Renal cortex interstitium (tissue), 11 donors: ENCODE results near the gene RCC2. TPM values are rescaled to one million over a fixed set of nuclear protein-coding genes. Genes with fewer than 3 reads are reported as not detected.

Experiments
- DNase-seq, 11 donors: peaks; one replicate each; pipeline ENCODE4 v3.0.0-alpha.2; 2013; ENCODE audit warnings: low read depth in 9 of 11, low spot score in 4 of 11; ENCODE audit errors: extremely low read depth in 1 of 11
- polyA plus RNA-seq, 3 donors: library from polyadenylated mRNA; unstranded; fragments of 120-200 nt; gene quantifications; one replicate each; pipeline ENCODE4 v1.2.1, GENCODE V29; 2013; ENCODE audit not compliant: insufficient read length in 3 of 3

RCC2 gene
- polyA plus RNA-seq, 3 donors, result 88.1 to 107 (median 94.1) TPM

DNA sequence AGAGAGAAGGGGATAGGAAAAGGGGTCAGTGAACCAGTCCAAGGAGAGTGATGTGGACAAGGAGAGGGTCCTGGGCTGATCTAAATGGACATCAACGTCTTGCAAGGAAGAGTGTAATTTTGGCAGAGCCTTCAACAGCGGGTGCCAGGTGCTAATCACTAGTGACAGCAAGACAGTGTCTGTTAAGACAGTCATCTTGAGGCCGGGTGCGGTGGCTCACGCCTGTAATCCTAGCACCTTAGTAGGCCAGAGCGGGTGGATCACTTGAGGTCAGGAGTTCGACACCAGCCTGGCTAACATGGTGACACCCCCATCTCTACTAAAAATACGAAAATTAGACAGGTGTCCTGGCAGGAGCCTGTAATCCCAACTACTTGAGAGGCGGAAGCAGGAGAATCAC lies 79.7 kb downstream of the RCC2 start:
- no peak for DNase-seq

DNA sequence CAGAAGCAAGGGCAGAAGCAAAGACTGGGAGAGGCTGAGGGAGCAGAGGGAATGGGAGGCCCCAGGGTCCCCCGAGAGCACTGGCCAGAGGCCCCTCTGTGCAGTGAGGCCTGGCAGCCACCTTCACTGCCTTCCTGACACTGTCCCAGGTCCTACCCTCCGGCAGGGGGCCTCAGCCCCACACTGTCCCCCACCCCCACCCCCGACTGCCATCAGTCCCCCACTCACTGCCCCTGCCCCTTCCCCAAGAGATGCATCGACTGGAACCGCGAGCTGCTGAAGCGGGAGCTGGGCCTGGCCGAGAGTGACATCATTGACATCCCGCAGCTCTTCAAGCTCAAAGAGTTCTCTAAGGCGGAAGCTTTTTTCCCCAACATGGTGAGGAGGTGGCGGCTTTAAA lies 80.4 kb downstream of the RCC2 start:
- DNase-seq, result no peak

DNA sequence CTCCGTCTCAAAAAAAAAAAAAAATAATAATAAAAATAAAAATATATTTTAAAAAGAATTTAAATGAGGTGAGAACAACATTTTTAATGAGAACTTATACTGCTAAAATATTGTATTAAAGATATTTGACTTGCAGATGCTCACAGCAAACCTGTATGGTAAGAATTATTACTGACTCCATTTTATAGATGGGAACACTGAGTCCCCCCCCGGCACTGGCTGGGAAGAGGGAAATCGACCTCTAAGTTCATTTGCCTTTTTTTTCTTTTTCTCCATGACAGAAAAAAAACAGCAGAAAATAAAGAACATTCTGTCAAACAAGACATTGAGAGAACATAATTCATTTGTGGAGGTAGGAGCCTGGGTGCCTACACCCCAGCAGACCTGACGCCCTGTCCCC lies 80.9 kb downstream of the RCC2 start:
- no peak for DNase-seq

Other genes with a start within 250 kb of the RCC2 start
- gene PADI1, start 234.5 kb downstream of the RCC2 start, polyA plus RNA-seq, result under 1 TPM in 1 of 3 donors, not detected in 2; 0.06 TPM
- gene PADI3, start 190.6 kb downstream of the RCC2 start, polyA plus RNA-seq, result under 1 TPM; 0.06 to 0.15 (median 0.07) TPM
- under 1 TPM; 0.79 to 0.99 (median 0.81) TPM for gene PADI4, start 131.5 kb downstream of the RCC2 start, polyA plus RNA-seq
- gene PADI6, start 67.5 kb downstream of the RCC2 start, polyA plus RNA-seq, result not detected
- 10 to 100 TPM; 35.2 to 52.0 (median 47.3) TPM for gene ARHGEF10L, start 100.0 kb upstream of the RCC2 start, polyA plus RNA-seq